Measurements from ENCODE around the gene SCAPER.

Gene SCAPER

GRCh38 chr15:76325704-76326103 is 579.4 kb downstream of the SCAPER start:
- no CpG with 5 or more reads among the region's 2 CpGs for WGBS (ENCODE audit: extremely low coverage, insufficient coverage, low lambda C conversion rate)
- DNase-seq: no peak
- Histone ChIP-seq H3K27me3 (ENCODE audit: insufficient read depth, low read length, poor library complexity) (no peaks in the 10 kb centered on the region), H3K56ac (ENCODE audit: low read length) (no peak overlapping the region), H3K4ac (ENCODE audit: low read depth, low read length) (no peak overlapping the region), H3K4me3 (ENCODE audit: low read length) (no peak overlapping the region), H3K4me1 (ENCODE audit: control insufficient read depth, low read depth, low read length) (no peaks in the 10 kb centered on the region), H2BK5ac (ENCODE audit: low read length) (no peak overlapping the region), H3K79me1 (ENCODE audit: low read length) (no peaks in the 10 kb centered on the region), H3K27ac (ENCODE audit: low read depth, low read length) (no peak overlapping the region), H4K8ac (ENCODE audit: low read depth, low read length) (no peak overlapping the region), H3K79me2 (ENCODE audit: control insufficient read depth, insufficient read depth, low read length) (no peaks in the 10 kb centered on the region), H3K18ac (ENCODE audit: low read length) (no peak overlapping the region), H3K9ac (ENCODE audit: low read length) (no peak overlapping the region), H2AK5ac (ENCODE audit: low read length) (no peak overlapping the region), H4K5ac (ENCODE audit: low read length) (no peak overlapping the region), H2BK15ac (replicated peaks; ENCODE audit: low read depth) (no peak overlapping the region), H2BK120ac (ENCODE audit: low read depth, low read length) (no peak overlapping the region), H3K4me2 (ENCODE audit: low read length) (no peak overlapping the region), H3K36me3 (ENCODE audit: control insufficient read depth, insufficient read depth, low read length) (no peaks in the 10 kb centered on the region), H3K23ac (ENCODE audit: low read length) (no peak overlapping the region)

GRCh38 chr15:76324066-76324465 is 581.1 kb downstream of the SCAPER start:
- DNase-seq: no peak
- Histone ChIP-seq H3K4me3 (ENCODE audit: low read length) (no peak overlapping the region), H2BK15ac (replicated peaks; ENCODE audit: low read depth) (no peak overlapping the region), H3K18ac (ENCODE audit: low read length) (no peak overlapping the region), H3K4me2 (ENCODE audit: low read length) (no peak overlapping the region), H3K56ac (ENCODE audit: low read length) (no peak overlapping the region), H2BK5ac (ENCODE audit: low read length) (no peak overlapping the region), H3K23ac (ENCODE audit: low read length) (no peak overlapping the region), H3K4me1 (ENCODE audit: control insufficient read depth, low read depth, low read length) (no peaks in the 10 kb centered on the region), H4K5ac (ENCODE audit: low read length) (no peak overlapping the region), H2AK5ac (ENCODE audit: low read length) (no peak overlapping the region), H2BK120ac (ENCODE audit: low read depth, low read length) (no peak overlapping the region), H4K8ac (ENCODE audit: low read depth, low read length) (no peak overlapping the region), H3K79me1 (ENCODE audit: low read length) (no peaks in the 10 kb centered on the region), H3K36me3 (ENCODE audit: control insufficient read depth, insufficient read depth, low read length) (no peaks in the 10 kb centered on the region), H3K79me2 (ENCODE audit: control insufficient read depth, insufficient read depth, low read length) (no peaks in the 10 kb centered on the region), H3K27ac (ENCODE audit: low read depth, low read length) (no peak overlapping the region), H3K4ac (ENCODE audit: low read depth, low read length) (no peak overlapping the region), H3K27me3 (ENCODE audit: insufficient read depth, low read length, poor library complexity) (no peaks in the 10 kb centered on the region), H3K9ac (ENCODE audit: low read length) (no peak overlapping the region)
- no CpG with 5 or more reads among the region's 3 CpGs for WGBS (ENCODE audit: extremely low coverage, insufficient coverage, low lambda C conversion rate)

- Histone ChIP-seq H4K5ac (ENCODE audit: low read length) (no peak overlapping the region), H2BK15ac (replicated peaks; ENCODE audit: low read depth) (no peak overlapping the region), H3K9ac (ENCODE audit: low read length) (no peak overlapping the region), H3K27me3 (ENCODE audit: insufficient read depth, low read length, poor library complexity) (no peaks in the 10 kb centered on the region), H3K4me3 (ENCODE audit: low read length) (no peak overlapping the region), H3K27ac (ENCODE audit: low read depth, low read length) (no peak overlapping the region), H2BK120ac (ENCODE audit: low read depth, low read length) (no peak overlapping the region), H3K79me1 (ENCODE audit: low read length) (no peaks in the 10 kb centered on the region), H3K18ac (ENCODE audit: low read length) (no peak overlapping the region), H4K8ac (ENCODE audit: low read depth, low read length) (no peak overlapping the region), H3K4me2 (ENCODE audit: low read length) (no peak overlapping the region), H3K56ac (ENCODE audit: low read length) (no peak overlapping the region), H2AK5ac (ENCODE audit: low read length) (no peak overlapping the region), H3K79me2 (ENCODE audit: control insufficient read depth, insufficient read depth, low read length) (no peaks in the 10 kb centered on the region), H2BK5ac (ENCODE audit: low read length) (no peak overlapping the region), H3K4me1 (ENCODE audit: control insufficient read depth, low read depth, low read length) (no peaks in the 10 kb centered on the region), H3K36me3 (ENCODE audit: control insufficient read depth, insufficient read depth, low read length) (no peaks in the 10 kb centered on the region), H3K4ac (ENCODE audit: low read depth, low read length) (no peak overlapping the region), H3K23ac (ENCODE audit: low read length) (no peak overlapping the region)
- WGBS (ENCODE audit: extremely low coverage, insufficient coverage, low lambda C conversion rate): no CpG with 5 or more reads among the region's 5 CpGs
- no peak for DNase-seq
Measured at GRCh38 chr15:76321602-76322001, 583.5 kb downstream of the SCAPER start.

GRCh38 chr15:76321171-76321570 is 584.0 kb downstream of the SCAPER start:
- no peak overlapping the region for H3K18ac ChIP-seq (ENCODE audit: low read length)
- no CpG with 5 or more reads among the region's 10 CpGs for WGBS (ENCODE audit: extremely low coverage, insufficient coverage, low lambda C conversion rate)
- no peaks in the 10 kb centered on the region for H3K27me3 ChIP-seq (ENCODE audit: insufficient read depth, low read length, poor library complexity)

GRCh38 chr15:76320012-76320411 is 585.1 kb downstream of the SCAPER start:
- Histone ChIP-seq H2BK120ac (ENCODE audit: low read depth, low read length) (no peak overlapping the region), H3K4me1 (ENCODE audit: control insufficient read depth, low read depth, low read length) (no peaks in the 10 kb centered on the region), H3K36me3 (ENCODE audit: control insufficient read depth, insufficient read depth, low read length) (no peaks in the 10 kb centered on the region), H2AK5ac (ENCODE audit: low read length) (no peak overlapping the region), H4K8ac (ENCODE audit: low read depth, low read length) (no peak overlapping the region), H3K27ac (ENCODE audit: low read depth, low read length) (no peak overlapping the region), H3K4me3 (ENCODE audit: low read length) (no peak overlapping the region), H3K4ac (ENCODE audit: low read depth, low read length) (no peak overlapping the region), H3K9ac (ENCODE audit: low read length) (no peak overlapping the region), H3K23ac (ENCODE audit: low read length) (no peak overlapping the region), H3K4me2 (ENCODE audit: low read length) (no peak overlapping the region), H3K79me2 (ENCODE audit: control insufficient read depth, insufficient read depth, low read length) (no peaks in the 10 kb centered on the region), H3K56ac (ENCODE audit: low read length) (no peak overlapping the region), H4K5ac (ENCODE audit: low read length) (no peak overlapping the region), H3K79me1 (ENCODE audit: low read length) (no peaks in the 10 kb centered on the region), H3K27me3 (ENCODE audit: insufficient read depth, low read length, poor library complexity) (no peaks in the 10 kb centered on the region), H3K18ac (ENCODE audit: low read length) (no peak overlapping the region), H2BK15ac (replicated peaks; ENCODE audit: low read depth) (no peak overlapping the region), H2BK5ac (ENCODE audit: low read length) (no peak overlapping the region)
- no CpG with 5 or more reads among the region's 6 CpGs for WGBS (ENCODE audit: extremely low coverage, insufficient coverage, low lambda C conversion rate)
- no peak for DNase-seq

More at GRCh38 chr15:76321171-76321570, 584.0 kb downstream of the SCAPER start:
- H4K5ac ChIP-seq (ENCODE audit: low read length): no peak overlapping the region
- no peak overlapping the region for H3K23ac ChIP-seq (ENCODE audit: low read length)
- H3K4me1 ChIP-seq (ENCODE audit: control insufficient read depth, low read depth, low read length): no peaks in the 10 kb centered on the region
- H3K9ac ChIP-seq (ENCODE audit: low read length): no peak overlapping the region
- no peaks in the 10 kb centered on the region for H3K79me1 ChIP-seq (ENCODE audit: low read length)
- H3K4ac ChIP-seq (ENCODE audit: low read depth, low read length): no peak overlapping the region
- H2BK15ac ChIP-seq (replicated peaks; ENCODE audit: low read depth): no peak overlapping the region
- H3K79me2 ChIP-seq (ENCODE audit: control insufficient read depth, insufficient read depth, low read length): no peaks in the 10 kb centered on the region
- no peak overlapping the region for H3K4me3 ChIP-seq (ENCODE audit: low read length)
- H3K56ac ChIP-seq (ENCODE audit: low read length): no peak overlapping the region
- DNase-seq: no peak
- H4K8ac ChIP-seq (ENCODE audit: low read depth, low read length): no peak overlapping the region
- no peak overlapping the region for H2BK120ac ChIP-seq (ENCODE audit: low read depth, low read length)
- no peaks in the 10 kb centered on the region for H3K36me3 ChIP-seq (ENCODE audit: control insufficient read depth, insufficient read depth, low read length)
- H2BK5ac ChIP-seq (ENCODE audit: low read length): no peak overlapping the region
- no peak overlapping the region for H3K4me2 ChIP-seq (ENCODE audit: low read length)
- no peak overlapping the region for H3K27ac ChIP-seq (ENCODE audit: low read depth, low read length)
- no peak overlapping the region for H2AK5ac ChIP-seq (ENCODE audit: low read length)

- DNase-seq: no peak
- Histone ChIP-seq H4K8ac (ENCODE audit: low read depth, low read length) (no peak overlapping the region), H3K27ac (ENCODE audit: low read depth, low read length) (no peak overlapping the region), H2BK5ac (ENCODE audit: low read length) (no peak overlapping the region), H3K4me2 (ENCODE audit: low read length) (no peak overlapping the region), H3K23ac (ENCODE audit: low read length) (no peak overlapping the region), H4K5ac (ENCODE audit: low read length) (no peak overlapping the region), H3K4ac (ENCODE audit: low read depth, low read length) (no peak overlapping the region), H3K4me1 (ENCODE audit: control insufficient read depth, low read depth, low read length) (no peaks in the 10 kb centered on the region), H2BK15ac (replicated peaks; ENCODE audit: low read depth) (no peak overlapping the region), H3K56ac (ENCODE audit: low read length) (no peak overlapping the region), H2BK120ac (ENCODE audit: low read depth, low read length) (no peak overlapping the region), H3K79me1 (ENCODE audit: low read length) (peaks cover 4% of the 10 kb centered on the region), H3K27me3 (ENCODE audit: insufficient read depth, low read length, poor library complexity) (no peaks in the 10 kb centered on the region), H3K4me3 (ENCODE audit: low read length) (no peak overlapping the region), H3K79me2 (ENCODE audit: control insufficient read depth, insufficient read depth, low read length) (peaks cover 4% of the 10 kb centered on the region), H3K36me3 (ENCODE audit: control insufficient read depth, insufficient read depth, low read length) (no peaks in the 10 kb centered on the region), H2AK5ac (ENCODE audit: low read length) (no peak overlapping the region), H3K9ac (ENCODE audit: low read length) (no peak overlapping the region), H3K18ac (ENCODE audit: low read length) (no peak overlapping the region)
- no CpG with 5 or more reads among the region's 5 CpGs for WGBS (ENCODE audit: extremely low coverage, insufficient coverage, low lambda C conversion rate)
Measured at GRCh38 chr15:76313731-76314130, 591.4 kb downstream of the SCAPER start.

Data from mesendoderm (in vitro differentiated cells).